Retinal pigment epithelial cell (primary cell): Measurements from ENCODE around the gene NKD2.

Experiments
- DNase-seq: peaks from one replicate; pipeline ENCODE4 v3.0.0-alpha.2; 2010; ENCODE audit warnings: low read depth
- H3K4me3 ChIP-seq: 2 replicates; pipeline ENCODE4 v1.5.1; 2011; ENCODE audit warnings: mild to moderate bottlenecking, low read length, control low read depth, moderate library complexity
- TF ChIP-seq, protein P1 (sequence below): conservative IDR thresholded peaks from 2 replicates; pipeline ENCODE4 v1.5.1; 2011; ENCODE audit warnings: low read depth, low read length, control low read depth, inconsistent platforms

NKD2 gene

GRCh38 chr5:962801-963200 lies 45.8 kb upstream of the NKD2 start:
- TF ChIP-seq, protein P1, sequence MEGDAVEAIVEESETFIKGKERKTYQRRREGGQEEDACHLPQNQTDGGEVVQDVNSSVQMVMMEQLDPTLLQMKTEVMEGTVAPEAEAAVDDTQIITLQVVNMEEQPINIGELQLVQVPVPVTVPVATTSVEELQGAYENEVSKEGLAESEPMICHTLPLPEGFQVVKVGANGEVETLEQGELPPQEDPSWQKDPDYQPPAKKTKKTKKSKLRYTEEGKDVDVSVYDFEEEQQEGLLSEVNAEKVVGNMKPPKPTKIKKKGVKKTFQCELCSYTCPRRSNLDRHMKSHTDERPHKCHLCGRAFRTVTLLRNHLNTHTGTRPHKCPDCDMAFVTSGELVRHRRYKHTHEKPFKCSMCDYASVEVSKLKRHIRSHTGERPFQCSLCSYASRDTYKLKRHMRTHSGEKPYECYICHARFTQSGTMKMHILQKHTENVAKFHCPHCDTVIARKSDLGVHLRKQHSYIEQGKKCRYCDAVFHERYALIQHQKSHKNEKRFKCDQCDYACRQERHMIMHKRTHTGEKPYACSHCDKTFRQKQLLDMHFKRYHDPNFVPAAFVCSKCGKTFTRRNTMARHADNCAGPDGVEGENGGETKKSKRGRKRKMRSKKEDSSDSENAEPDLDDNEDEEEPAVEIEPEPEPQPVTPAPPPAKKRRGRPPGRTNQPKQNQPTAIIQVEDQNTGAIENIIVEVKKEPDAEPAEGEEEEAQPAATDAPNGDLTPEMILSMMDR: no peak
- no peak for DNase-seq
- no peak overlapping the region for H3K4me3 ChIP-seq

DNA sequence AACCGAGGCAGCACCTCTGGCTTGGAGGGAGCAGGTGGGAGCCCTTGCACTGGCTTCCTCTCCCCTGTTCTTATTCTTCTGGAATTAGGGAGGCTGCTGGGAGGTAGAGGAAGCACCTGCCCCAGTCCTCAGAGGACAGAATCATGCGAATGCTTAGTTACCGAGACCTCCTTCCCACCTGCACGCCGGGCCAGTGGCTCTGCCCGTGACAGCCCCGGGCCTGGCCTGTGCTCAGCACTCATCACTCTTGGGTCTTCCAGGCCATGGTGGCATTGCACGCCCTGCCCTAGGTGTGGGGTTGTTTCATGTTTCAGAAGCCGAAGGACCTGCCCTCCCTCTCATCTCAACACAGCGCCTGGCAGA lies 45.3 kb upstream of the NKD2 start:
- TF ChIP-seq, protein P1: no peak
- H3K4me3 ChIP-seq: no peak overlapping the region
- DNase-seq: no peak

DNA sequence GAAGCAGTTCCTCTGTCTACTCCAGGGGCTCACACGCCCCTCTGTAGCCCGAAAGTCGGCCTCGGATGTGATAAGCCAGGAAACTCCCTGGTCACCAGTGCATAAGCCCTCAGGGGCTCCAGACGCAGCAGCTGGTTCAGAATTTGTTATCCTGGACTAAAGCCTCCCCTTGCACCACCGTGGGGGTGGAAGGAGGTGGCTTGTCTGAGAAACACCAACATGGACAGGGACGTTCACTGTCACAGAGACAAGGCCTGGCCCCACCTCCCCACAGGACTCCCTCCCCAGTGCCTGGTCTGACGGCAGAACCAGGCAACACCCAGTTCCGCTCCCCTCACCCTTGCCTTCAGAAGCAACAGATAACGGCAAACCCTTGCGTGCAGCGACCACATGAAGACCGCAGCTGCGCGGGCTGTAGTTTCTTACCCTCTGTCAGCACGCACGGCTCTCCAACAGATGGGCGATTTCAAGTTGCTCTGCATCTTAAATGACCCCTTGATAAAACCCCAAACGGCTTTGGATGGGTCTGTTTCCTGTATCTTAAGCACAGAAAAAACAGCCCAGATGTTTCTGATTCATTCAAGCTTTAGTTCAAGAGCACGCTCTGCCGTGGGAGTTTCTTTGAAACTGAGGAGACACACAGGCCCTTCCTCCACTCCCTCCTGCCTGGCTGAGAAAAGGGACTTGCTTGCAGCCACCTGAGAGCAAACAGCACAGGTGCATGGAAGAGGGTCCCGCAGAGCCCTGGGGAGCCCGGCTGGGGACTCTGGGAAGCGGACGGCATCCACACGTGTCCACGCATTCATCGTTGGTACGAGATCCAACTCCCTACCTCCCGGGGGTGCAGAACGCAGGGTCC lies 44.7 kb upstream of the NKD2 start:
- TF ChIP-seq, protein P1: no peak
- no peak for DNase-seq
- H3K4me3 ChIP-seq: no peak overlapping the region

DNA sequence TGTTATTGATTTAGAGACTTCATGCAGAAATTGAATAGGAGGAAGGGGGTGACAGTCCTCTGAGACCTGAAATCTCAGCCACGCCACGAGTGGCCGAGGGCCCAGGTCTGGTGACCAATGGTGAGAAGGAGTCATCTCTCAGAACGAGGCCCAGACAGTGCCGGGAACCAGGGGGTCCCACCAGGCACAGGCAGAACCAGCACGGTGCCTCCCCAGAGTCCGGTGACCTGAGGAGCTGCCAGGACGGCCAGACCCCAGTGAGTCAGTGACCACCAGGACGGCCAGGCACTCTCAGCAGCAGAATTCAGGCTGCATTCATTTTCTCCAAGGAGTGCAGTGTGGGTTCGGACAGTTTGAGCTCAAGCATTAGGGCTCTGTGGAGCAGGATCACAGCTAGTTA lies 43.8 kb upstream of the NKD2 start:
- TF ChIP-seq, protein P1: no peak
- H3K4me3 ChIP-seq: no peak overlapping the region
- no peak for DNase-seq

- no peak overlapping the region for H3K4me3 ChIP-seq
- TF ChIP-seq, protein P1: no peak
- no peak for DNase-seq
These were observed 42.8 kb upstream of the NKD2 start for GRCh38 chr5:965604-966344.

DNA sequence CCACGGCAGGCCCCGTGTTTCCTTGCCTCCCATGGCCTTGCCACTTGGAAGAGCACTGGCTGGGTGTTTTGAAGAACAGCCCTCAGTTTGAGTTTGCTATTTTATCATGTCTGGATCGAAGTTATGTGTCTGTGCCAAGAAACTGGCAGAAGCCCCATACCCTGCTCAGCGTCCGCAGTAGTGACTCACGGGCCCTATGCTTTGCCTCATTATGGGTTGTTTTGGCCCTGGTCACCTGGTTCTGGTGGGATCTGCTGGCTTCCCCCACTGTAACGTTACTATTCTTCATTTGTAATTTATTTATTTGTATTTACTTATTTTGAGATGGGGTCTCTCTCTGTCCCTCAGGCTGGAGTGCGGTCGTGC lies 42.3 kb upstream of the NKD2 start:
- TF ChIP-seq, protein P1: no peak
- no peak overlapping the region for H3K4me3 ChIP-seq
- no peak for DNase-seq

DNA sequence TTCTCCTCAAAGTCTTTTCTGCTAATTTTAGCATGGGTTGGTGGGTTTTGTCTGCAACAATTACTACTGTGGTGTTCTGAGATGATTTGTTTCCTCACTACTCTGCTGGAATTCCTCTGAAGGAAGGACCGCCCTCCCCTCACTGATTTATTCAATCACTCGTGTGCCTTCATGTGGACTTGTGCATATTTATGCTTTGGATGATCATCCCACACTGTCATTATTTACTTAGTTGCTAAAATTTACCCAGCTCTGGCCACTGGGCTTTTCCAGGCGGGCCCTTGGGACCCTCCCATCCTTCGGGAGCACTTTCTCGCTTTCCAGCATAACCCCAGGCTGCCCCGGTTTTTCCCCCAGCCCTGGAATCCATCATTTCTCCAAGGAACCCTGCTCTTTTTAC lies 41.7 kb upstream of the NKD2 start:
- no peak for DNase-seq
- no peak overlapping the region for H3K4me3 ChIP-seq
- TF ChIP-seq, protein P1: no peak
